Measurements from ENCODE around the gene KMT5B. TPM values are rescaled to one million over a fixed set of nuclear protein-coding genes. Genes with fewer than 3 reads are reported as not detected.
A peak's percentile ranks its signal among the peaks of the same experiment; 100 is the strongest.

The KMT5B gene
- total and polyA plus RNA-seq, 2 experiments from 2014 or later: 26.4 to 31.0 TPM

GRCh38 chr11:68141246-68142027, 71.7 kb downstream of the KMT5B start:
- no peak overlapping the region for H3K4me3 Mint-ChIP-seq
- H3F3A ChIP-seq (replicated peaks; ENCODE audit: low read depth): no peaks in the 10 kb centered on the region

GRCh38 chr11:68140496-68141245, 72.4 kb downstream of the KMT5B start:
- Histone ChIP-seq H3K9me2 (ENCODE audit: insufficient read depth) (no peaks in the 10 kb centered on the region), H3K27me3 (ENCODE audit: insufficient read depth) (no peaks in the 10 kb centered on the region), H3K4me3 (no peak overlapping the region), H3K36me3 (ENCODE audit: insufficient read depth) (no peaks in the 10 kb centered on the region), H3K79me2 (replicated peaks; ENCODE audit: insufficient read depth) (no peaks in the 10 kb centered on the region), H3K4me2 (no peak overlapping the region), H4K20me1 (replicated peaks; ENCODE audit: insufficient read depth) (no peaks in the 10 kb centered on the region), H3F3A (replicated peaks; ENCODE audit: low read depth) (no peaks in the 10 kb centered on the region), H3K27ac (ENCODE audit: low read depth) (no peak overlapping the region), H2AFZ (no peak overlapping the region), H3K4me1 (ENCODE audit: insufficient read depth) (no peaks in the 10 kb centered on the region)
- peak; percentile 34; the same call in 2 of the 3 replicates for ATAC-seq
- Mint-ChIP-seq H3K4me1 (peaks cover 5% of the 10 kb centered on the region; the same call in 2 of the 3 replicates), H3K27ac (no peak overlapping the region), H3K27me3 (ENCODE audit: insufficient read depth, low read depth, poor library complexity) (peaks cover 5% of the 10 kb centered on the region), H3K4me3 (no peak overlapping the region), H3K9me3 (peaks cover 12% of the 10 kb centered on the region), H3K36me3 (ENCODE audit: low read depth) (peaks cover 4% of the 10 kb centered on the region; the same call in 1 of the 3 replicates)
- no peak for DNase-seq (ENCODE audit: low spot score)
- no peak for TF ChIP-seq EZH2 (IDR thresholded peaks at IDR 0.05; ENCODE audit: low read depth, unreplicated experiment)
- no peak for TF ChIP-seq ZNF331 (CRISPR knock-in tag; IDR thresholded peaks at IDR 0.05; ENCODE audit: low read depth)
- TF ChIP-seq ZNF114 (CRISPR knock-in tag; IDR thresholded peaks at IDR 0.05): no peak
- TF ChIP-seq, protein P1, sequence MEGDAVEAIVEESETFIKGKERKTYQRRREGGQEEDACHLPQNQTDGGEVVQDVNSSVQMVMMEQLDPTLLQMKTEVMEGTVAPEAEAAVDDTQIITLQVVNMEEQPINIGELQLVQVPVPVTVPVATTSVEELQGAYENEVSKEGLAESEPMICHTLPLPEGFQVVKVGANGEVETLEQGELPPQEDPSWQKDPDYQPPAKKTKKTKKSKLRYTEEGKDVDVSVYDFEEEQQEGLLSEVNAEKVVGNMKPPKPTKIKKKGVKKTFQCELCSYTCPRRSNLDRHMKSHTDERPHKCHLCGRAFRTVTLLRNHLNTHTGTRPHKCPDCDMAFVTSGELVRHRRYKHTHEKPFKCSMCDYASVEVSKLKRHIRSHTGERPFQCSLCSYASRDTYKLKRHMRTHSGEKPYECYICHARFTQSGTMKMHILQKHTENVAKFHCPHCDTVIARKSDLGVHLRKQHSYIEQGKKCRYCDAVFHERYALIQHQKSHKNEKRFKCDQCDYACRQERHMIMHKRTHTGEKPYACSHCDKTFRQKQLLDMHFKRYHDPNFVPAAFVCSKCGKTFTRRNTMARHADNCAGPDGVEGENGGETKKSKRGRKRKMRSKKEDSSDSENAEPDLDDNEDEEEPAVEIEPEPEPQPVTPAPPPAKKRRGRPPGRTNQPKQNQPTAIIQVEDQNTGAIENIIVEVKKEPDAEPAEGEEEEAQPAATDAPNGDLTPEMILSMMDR (conservative IDR thresholded peaks at IDR 0.05; ENCODE audit: low read depth in 2 of 2): no peak

More at GRCh38 chr11:68141246-68142027, 71.7 kb downstream of the KMT5B start:
- H3K4me1 ChIP-seq (ENCODE audit: insufficient read depth): no peaks in the 10 kb centered on the region
- no peaks in the 10 kb centered on the region for H3K27me3 ChIP-seq (ENCODE audit: insufficient read depth)
- Mint-ChIP-seq H3K36me3 (ENCODE audit: low read depth) (no peaks in the 10 kb centered on the region), H3K27me3 (ENCODE audit: insufficient read depth, low read depth, poor library complexity) (peaks cover 5% of the 10 kb centered on the region), H3K9me3 (peaks cover 5% of the 10 kb centered on the region), H3K27ac (no peak overlapping the region), H3K4me1 (peaks cover 5% of the 10 kb centered on the region; the same call in 2 of the 3 replicates)
- no peak overlapping the region for H3K27ac ChIP-seq (ENCODE audit: low read depth)
- DNase-seq (ENCODE audit: low spot score) (no peak), ATAC-seq (no peak)
- no peak overlapping the region for H2AFZ ChIP-seq
- no peaks in the 10 kb centered on the region for H3K36me3 ChIP-seq (ENCODE audit: insufficient read depth)
- H3K79me2 ChIP-seq (replicated peaks; ENCODE audit: insufficient read depth): no peaks in the 10 kb centered on the region
- no peaks in the 10 kb centered on the region for H4K20me1 ChIP-seq (replicated peaks; ENCODE audit: insufficient read depth)
- TF ChIP-seq NANOG (IDR thresholded peaks at IDR 0.05; ENCODE audit: borderline replicate concordance): no peak
- TF ChIP-seq ETS1 (IDR thresholded peaks at IDR 0.05): no peak
- TF ChIP-seq JUNB (IDR thresholded peaks at IDR 0.05; ENCODE audit: unreplicated experiment): no peak
- TF ChIP-seq, protein P1 (conservative IDR thresholded peaks at IDR 0.05; ENCODE audit: low read depth in 2 of 2): no peak
- no peak for TF ChIP-seq STAT1 (IDR thresholded peaks at IDR 0.05; ENCODE audit: unreplicated experiment)
- no peak overlapping the region for H3K4me3 ChIP-seq
- no peak overlapping the region for H3K4me2 ChIP-seq
- H3K9me2 ChIP-seq (ENCODE audit: insufficient read depth): no peaks in the 10 kb centered on the region
